ENCODE measurements around the gene ERCC6L2. TPM values are rescaled to one million over a fixed set of nuclear protein-coding genes. Genes with fewer than 3 reads are reported as not detected.

Gene ERCC6L2
- total and polyA plus RNA-seq, 2 donors (not counting 3 experiments of a cell fraction or from before 2014, with no cell fraction given) = 4.7 to 31.8 TPM

- no peak overlapping the region for H2AFZ ChIP-seq (ENCODE audit: low read depth, low read length)
- H3K27ac ChIP-seq (ENCODE audit: insufficient read depth, low read depth, low read length) = no peak overlapping the region
- H4K20me1 ChIP-seq (replicated peaks; ENCODE audit: control insufficient read depth, extremely low read depth, insufficient read depth, low read length) = no peaks in the 10 kb centered on the region
- TF ChIP-seq JUN (IDR thresholded peaks at IDR 0.05; ENCODE audit: borderline replicate concordance, insufficient read depth, insufficient read length, low read depth) = no peak
- TF ChIP-seq POLR2AphosphoS5 (IDR thresholded peaks at IDR 0.05; ENCODE audit: insufficient read depth, low read depth, low read length) = no peak
- no peak for TF ChIP-seq CTCF (IDR thresholded peaks at IDR 0.05; ENCODE audit: extremely low read depth in 1 of 2, insufficient read depth in 1 of 2, low read depth in 1 of 2, low read length in 2 of 2)
- no peak for TF ChIP-seq GATA2 (IDR thresholded peaks at IDR 0.05; ENCODE audit: insufficient read depth, insufficient read length, low read depth, low read length)
- TF ChIP-seq POLR2A (IDR thresholded peaks at IDR 0.05; ENCODE audit: low read depth, low read length) = no peak
- TF ChIP-seq EZH2 (IDR thresholded peaks at IDR 0.05; ENCODE audit: borderline replicate concordance, low read depth, low read length, severe bottlenecking) = no peak
- TF ChIP-seq MYC (IDR thresholded peaks at IDR 0.05; ENCODE audit: low read depth, low read length) = no peak
- no peak for TF ChIP-seq MAX (IDR thresholded peaks at IDR 0.05; ENCODE audit: insufficient read depth, insufficient read length)
- no peak for TF ChIP-seq FOS (IDR thresholded peaks at IDR 0.05; ENCODE audit: borderline replicate concordance, insufficient read depth, low read length)
- no peak overlapping the region for H3K4me3 ChIP-seq (replicated peaks in 1 of 3; ENCODE audit: insufficient read depth in 1 of 3, low read depth in 1 of 3, low read length in 3 of 3)
- no peaks in the 10 kb centered on the region for H3K79me2 ChIP-seq (ENCODE audit: control insufficient read depth, insufficient read depth, low read length)
- H3K36me3 ChIP-seq (ENCODE audit: control insufficient read depth in 2 of 2, extremely low read depth in 1 of 2, insufficient read depth in 2 of 2, low read length in 2 of 2) = no peaks in the 10 kb centered on the region
- H3K9me1 ChIP-seq (replicated peaks; ENCODE audit: control insufficient read depth, extremely low read depth, insufficient read depth, low read length) = no peaks in the 10 kb centered on the region
- no peaks in the 10 kb centered on the region for H3K4me1 ChIP-seq (ENCODE audit: control insufficient read depth, extremely low read depth, insufficient read depth, low read length)
- DNase-seq (ENCODE audit: low read depth, low spot score) (no peak), FAIRE-seq (no peak)
- no peaks in the 10 kb centered on the region for H3K9me3 ChIP-seq (replicated peaks; ENCODE audit: control insufficient read depth, insufficient read depth, low read length)
- intact Hi-C loops (cut with micrococcal nuclease) = no loop called here
- dilution Hi-C loops (cut with MboI; ENCODE audit: extremely low pct_ligation_motif_present, low sequenced_read_pairs) = no loop called here
- no peaks in the 10 kb centered on the region for H3K27me3 ChIP-seq (ENCODE audit: control insufficient read depth in 2 of 2, insufficient read depth in 2 of 2, low read length in 2 of 2)
- ChIA-PET POLR2A (no interaction called here), CTCF (no interaction called here)
- no peak overlapping the region for H3K4me2 ChIP-seq (ENCODE audit: insufficient read depth, low read length)
- no peak overlapping the region for H3K9ac ChIP-seq (replicated peaks; ENCODE audit: extremely low read depth, insufficient read depth, low read length)
- no TSS peak for BruUV-seq (replicated peaks)
Observed at GRCh38 chr9:95942016-95942415, 66.5 kb downstream of the ERCC6L2 start.
